Endothelial cell of umbilical vein (primary cell): ENCODE measurements around the gene C1QBP. TPM values are rescaled to one million over a fixed set of nuclear protein-coding genes. Genes with fewer than 3 reads are reported as not detected.
"Not testable (repeated sequence)": the region's sequence is repeated elsewhere in the genome, so short reads cannot be mapped to it uniquely, and the experiment has no call there.

Source experiments
- BruUV-seq: library from RNA; stranded (reverse); fragments of 400-500 nt; replicated peaks from 2 replicates; lab custom pipeline; 2021; lab: Mats Ljungman, UMichigan
- CTCF ChIA-PET: fragments of 300-600, 350-600 bp; sonication (Branson Sonifier 250); formaldehyde crosslinking; loops from one replicate; lab custom pipeline; 2021; ENCODE audit warnings: antibody characterized with exemption, inconsistent platforms; lab: Charles Lee
- POLR2A ChIA-PET: fragments of 300-600, 350-600 bp; sonication (Branson Sonifier 250); formaldehyde crosslinking; loops from one replicate; lab custom pipeline; 2021; ENCODE audit warnings: antibody characterized with exemption, inconsistent platforms; lab: Charles Lee
- DNase-seq: peaks from one replicate; pipeline ENCODE4 v3.0.0-alpha.2; 2011; ENCODE audit warnings: low read depth, low spot score
- FAIRE-seq: peaks from 2 replicates; lab custom pipeline; 2011; peaks lifted over from hg19 to GRCh38; lab: Jason Lieb, UNC
- H2AFZ ChIP-seq: 2 replicates; pipeline ENCODE4 v1.6.0; 2012; ENCODE audit warnings: low read depth, low read length, control low read depth, inconsistent platforms
- H3K27ac ChIP-seq: 2 replicates; pipeline ENCODE4 v1.5.1; 2011; ENCODE audit warnings: low read depth, mild to moderate bottlenecking, control low read depth, low read length, moderate library complexity; ENCODE audit not compliant: insufficient read depth
- H3K27me3 ChIP-seq, 2 experiments: 2 replicates each; pipeline versions ENCODE4 v1.6.0 to v1.6.1; 2011; ENCODE audit warnings: low read length in 2 of 2, mixed read lengths in 1 of 2; ENCODE audit not compliant: control insufficient read depth in 2 of 2, insufficient read depth in 2 of 2
- H3K36me3 ChIP-seq, 2 experiments: 2 replicates in 1 of 2; 3 replicates in 1 of 2; pipeline ENCODE4 v1.5.1; 2011; ENCODE audit warnings: low read length in 2 of 2, mild to moderate bottlenecking in 1 of 2, moderate library complexity in 1 of 2; ENCODE audit not compliant: control insufficient read depth in 2 of 2, insufficient read depth in 2 of 2; ENCODE audit errors: extremely low read depth in 1 of 2
- H3K4me1 ChIP-seq: 3 replicates; pipeline ENCODE4 v1.5.1; 2011; ENCODE audit warnings: mild to moderate bottlenecking, low read length; ENCODE audit not compliant: control insufficient read depth, insufficient read depth; ENCODE audit errors: extremely low read depth
- H3K4me2 ChIP-seq: 2 replicates; pipeline ENCODE4 v1.6.1; 2011; ENCODE audit warnings: low read length, control low read depth, mixed read lengths; ENCODE audit not compliant: insufficient read depth
- H3K4me3 ChIP-seq, 3 experiments: fragments of 200-600 bp in 1 of 3; sonication (generic), shearing (Covaris generic) in 1 of 3; replicated peaks in 1 of 3; 2 replicates each; pipeline ENCODE4 v1.5.1; 2011 to 2016; ENCODE audit warnings: control low read depth in 3 of 3, low read length in 3 of 3, mild to moderate bottlenecking in 2 of 3, inconsistent platforms in 1 of 3, low read depth in 1 of 3, moderate library complexity in 1 of 3; ENCODE audit not compliant: insufficient read depth in 1 of 3
- H3K79me2 ChIP-seq: 2 replicates; pipeline ENCODE4 v1.6.0; 2012; ENCODE audit warnings: low read length, inconsistent platforms; ENCODE audit not compliant: control insufficient read depth, insufficient read depth
- H3K9ac ChIP-seq: replicated peaks from 2 replicates; pipeline ENCODE3; 2011; ENCODE audit warnings: low read length, control low read depth; ENCODE audit not compliant: insufficient read depth; ENCODE audit errors: extremely low read depth
- H3K9me1 ChIP-seq: replicated peaks from 3 replicates; pipeline ENCODE4 v1.6.0; 2011; ENCODE audit warnings: mild to moderate bottlenecking, low read length; ENCODE audit not compliant: control insufficient read depth, insufficient read depth; ENCODE audit errors: extremely low read depth
- H3K9me3 ChIP-seq: replicated peaks from 2 replicates; pipeline ENCODE4 v1.5.1; 2012; ENCODE audit warnings: low read length, inconsistent platforms; ENCODE audit not compliant: control insufficient read depth, insufficient read depth
- H4K20me1 ChIP-seq: replicated peaks from 2 replicates; pipeline ENCODE3; 2011; ENCODE audit warnings: mild to moderate bottlenecking, low read length; ENCODE audit not compliant: control insufficient read depth, insufficient read depth; ENCODE audit errors: extremely low read depth
- CTCF ChIP-seq, 2 donors: IDR thresholded peaks; 1 replicate in 1 of 2; 2 replicates in 1 of 2; pipeline ENCODE4 v1.5.1; 2011; ENCODE audit warnings: low read length in 2 of 2, mild to moderate bottlenecking in 2 of 2, moderate library complexity in 2 of 2, control low read depth in 1 of 2, inconsistent platforms in 1 of 2, low read depth in 1 of 2; ENCODE audit not compliant: insufficient read depth in 1 of 2; ENCODE audit errors: extremely low read depth in 1 of 2
- EZH2 ChIP-seq: IDR thresholded peaks from 2 replicates; pipeline ENCODE4 v1.6.1; 2012; ENCODE audit warnings: borderline replicate concordance, low read depth, mild to moderate bottlenecking, moderate library complexity, low read length, inconsistent platforms; ENCODE audit not compliant: severe bottlenecking
- FOS ChIP-seq: IDR thresholded peaks from 2 replicates; pipeline ENCODE4 v1.6.1; 2011; ENCODE audit warnings: mild to moderate bottlenecking, low read length, moderate library complexity, borderline replicate concordance; ENCODE audit not compliant: insufficient read depth
- GATA2 ChIP-seq: IDR thresholded peaks from 2 replicates; pipeline ENCODE4 v1.7.0; 2011; ENCODE audit warnings: low read depth, mild to moderate bottlenecking, moderate library complexity, mixed read lengths, low read length; ENCODE audit not compliant: insufficient read length, insufficient read depth
- JUN ChIP-seq: IDR thresholded peaks from 2 replicates; pipeline ENCODE4 v1.6.1; 2011; ENCODE audit warnings: borderline replicate concordance, low read depth; ENCODE audit not compliant: insufficient read length, insufficient read depth
- MAX ChIP-seq: IDR thresholded peaks from 2 replicates; pipeline ENCODE4 v1.6.1; 2011; ENCODE audit not compliant: insufficient read depth, insufficient read length
- MYC ChIP-seq: IDR thresholded peaks from one replicate; pipeline ENCODE4 v1.6.1; 2011; ENCODE audit warnings: mild to moderate bottlenecking, low read depth, low read length
- POLR2A ChIP-seq: IDR thresholded peaks from 2 replicates; pipeline ENCODE4 v1.6.1; 2012; ENCODE audit warnings: low read depth, mild to moderate bottlenecking, control low read depth, low read length
- POLR2AphosphoS5 ChIP-seq: IDR thresholded peaks from 2 replicates; pipeline ENCODE4 v1.6.1; 2012; ENCODE audit warnings: low read depth, mild to moderate bottlenecking, control low read depth, low read length, moderate library complexity; ENCODE audit not compliant: insufficient read depth
- dilution Hi-C: fragments of 300-500 bp; cut with MboI; formaldehyde crosslinking; loops from one replicate; pipeline ENCODE4 v1.15.0; 2019; ENCODE audit warnings: low sequenced_read_pairs; ENCODE audit not compliant: extremely low pct_ligation_motif_present
- intact Hi-C: fragments of 100-400 bp; cut with micrococcal nuclease; formaldehyde crosslinking; loops from one replicate; pipeline ENCODE4 v1.10.0; 2022
- polyA plus RNA-seq, 4 experiments: library from polyadenylated mRNA; depleted of rRNA in 3 of 4; stranded (reverse) in 3 of 4; unstranded in 1 of 4; fragments of >200 nt; gene quantifications; 2 replicates each; pipeline versions ENCODE4 v1.2.1 to v1.2.3, GENCODE V29; 2011 to 2012; ENCODE audit warnings: missing spikeins in 1 of 4
- total RNA-seq: library from RNA; stranded (reverse); gene quantifications from 2 replicates; pipeline ENCODE4 v1.2.3, GENCODE V29; 2021

Gene C1QBP
- total and polyA plus RNA-seq, 2 donors (not counting 3 experiments of a cell fraction or from before 2014, with no cell fraction given), result 144 to 218 TPM

- dilution Hi-C loops, H4K20me1 ChIP-seq, BruUV-seq, H3K4me3 ChIP-seq, H3K27me3 ChIP-seq, DNase-seq, H3K79me2 ChIP-seq, H3K27ac ChIP-seq, H2AFZ ChIP-seq, intact Hi-C loops, H3K4me1 ChIP-seq, H3K4me2 ChIP-seq, H3K9ac ChIP-seq, FAIRE-seq, H3K9me1 ChIP-seq, H3K9me3 ChIP-seq: not testable (repeated sequence)
- ChIA-PET CTCF (interaction anchor here (0.6 to 6.0 kb wide), 3 partner anchors 8 to 97 kb away, joined by 3 to 43 read pairs (median 3); partner anchors contain the start of gene C1QBP), POLR2A (interaction anchor here (0.7 kb wide), 1 partner anchor 164 kb away, joined by 6 read pairs; no protein-coding TSS in a partner anchor)
- peaks cover 22 to 48% of the 10 kb centered on the region in 2 experiments for H3K36me3 ChIP-seq
These were observed 7.7 kb downstream of the C1QBP start for GRCh38 chr17:5431234-5431633.

- ChIA-PET CTCF (interaction anchor here (0.6 to 6.0 kb wide), 3 partner anchors 9 to 97 kb away, joined by 3 to 43 read pairs (median 3); partner anchors contain the start of gene C1QBP), POLR2A (interaction anchor here (0.7 kb wide), 1 partner anchor 165 kb away, joined by 6 read pairs; no protein-coding TSS in a partner anchor)
- Histone ChIP-seq H3K9me3 (no peaks in the 10 kb centered on the region), H3K27ac (no peak overlapping the region), H3K4me3 (no peak overlapping the region), H3K4me2 (no peak overlapping the region), H4K20me1 (no peaks in the 10 kb centered on the region), H3K9me1 (no peaks in the 10 kb centered on the region), H3K79me2 (peaks cover 5% of the 10 kb centered on the region), H3K27me3 (no peaks in the 10 kb centered on the region), H3K36me3 (peaks cover 30 to 55% of the 10 kb centered on the region in 2 experiments), H2AFZ (no peak overlapping the region), H3K9ac (no peak overlapping the region), H3K4me1 (no peaks in the 10 kb centered on the region)
- intact Hi-C loops (no loop called here), dilution Hi-C loops (no loop called here)
- FAIRE-seq (no peak), DNase-seq (no peak)
- TF ChIP-seq MYC (no peak), FOS (no peak), CTCF (IDR thresholded peaks at IDR 0.05; ENCODE audit: extremely low read depth in 1 of 2, insufficient read depth in 1 of 2, low read depth in 1 of 2, low read length in 2 of 2) (no peak), EZH2 (no peak), GATA2 (no peak), MAX (no peak), POLR2A (no peak), JUN (no peak), POLR2AphosphoS5 (no peak)
- no TSS peak for BruUV-seq
These were observed 8.4 kb downstream of the C1QBP start for GRCh38 chr17:5430413-5430999.
